Dedifferentiated amniotic fluid mesenchymal stem cell (primary cell): ENCODE measurements around the gene UTP25.

Experiments used
- DNase-seq: peaks from one replicate; pipeline ENCODE4 v3.0.0-alpha.2; 2016; ENCODE audit errors: extremely low spot score

The UTP25 gene

GRCh38 chr1:209805875-209806760, 21.7 kb upstream of the UTP25 start, which contains the start of gene IRF6:
Gene IRF6, minus strand, starts transcription at chr1:209806142. Its CDS starts 4,729 bp downstream, at chr1:209801413.
- DNase-seq, result peak; percentile 66

- no peak for DNase-seq
Observed at GRCh38 chr1:209807509-209807908, 20.3 kb upstream of the UTP25 start.

GRCh38 chr1:209808059-209808581, 19.7 kb upstream of the UTP25 start:
- DNase-seq, result peak; percentile 65

GRCh38 chr1:209809611-209810010, 18.2 kb upstream of the UTP25 start:
- no peak for DNase-seq

GRCh38 chr1:209810783-209811182, 17.0 kb upstream of the UTP25 start:
- no peak for DNase-seq

GRCh38 chr1:209813902-209814301, 13.9 kb upstream of the UTP25 start:
- DNase-seq, result no peak

- no peak for DNase-seq
Observed at GRCh38 chr1:209815490-209815889, 12.3 kb upstream of the UTP25 start.

GRCh38 chr1:209815931-209816341, 11.8 kb upstream of the UTP25 start:
- DNase-seq, result no peak

GRCh38 chr1:209816923-209817322, 10.8 kb upstream of the UTP25 start:
- no peak for DNase-seq

GRCh38 chr1:209817691-209818090, 10.1 kb upstream of the UTP25 start:
- no peak for DNase-seq

GRCh38 chr1:209819058-209819457, 8.7 kb upstream of the UTP25 start:
- DNase-seq, result no peak

- no peak for DNase-seq
Observed at GRCh38 chr1:209820986-209821385, 6.8 kb upstream of the UTP25 start.

- no peak for DNase-seq
Observed at GRCh38 chr1:209822706-209823105, 5.1 kb upstream of the UTP25 start.

GRCh38 chr1:209823143-209824041, 4.4 kb upstream of the UTP25 start:
- DNase-seq, result peak; percentile 81

GRCh38 chr1:209825591-209826434, 2.0 kb upstream of the UTP25 start:
- DNase-seq, result no peak

- DNase-seq, result no peak
Observed at GRCh38 chr1:209829716-209830115, 1.9 kb downstream of the UTP25 start.

GRCh38 chr1:209830722-209831121, 3.0 kb downstream of the UTP25 start:
- DNase-seq, result no peak

- peak; percentile 39 for DNase-seq
Observed at GRCh38 chr1:209831615-209832014, 3.8 kb downstream of the UTP25 start.

- peak; percentile 42 for DNase-seq
Observed at GRCh38 chr1:209835782-209836298, 8.1 kb downstream of the UTP25 start.

GRCh38 chr1:209837671-209838070, 9.9 kb downstream of the UTP25 start:
- no peak for DNase-seq

- no peak for DNase-seq
Observed at GRCh38 chr1:209838537-209838936, 10.8 kb downstream of the UTP25 start.
